Tibial nerve (tissue), 4 donors: ENCODE measurements around the gene ANXA6. TPM values are rescaled to one million over a fixed set of nuclear protein-coding genes. Genes with fewer than 3 reads are reported as not detected.
A peak's percentile ranks its signal among the peaks of the same experiment; 100 is the strongest.

Source experiments
- DNase-seq, 2 donors: peaks; one replicate each; pipeline ENCODE4 v3.0.0-alpha.2; 2019; ENCODE audit warnings: low spot score in 2 of 2
- H3K27ac ChIP-seq, 4 donors: fragments of 200-600 bp; sonication (generic) in 3 of 4; one replicate each; pipeline ENCODE4 v1.5.1; 2017 to 2019; ENCODE audit warnings: mild to moderate bottlenecking in 1 of 4
- H3K27me3 ChIP-seq, 2 donors: fragments of 200-600 bp; sonication (generic) in 1 of 2; one replicate each; pipeline versions ENCODE4 v1.5.1 to v1.6.0; 2017 to 2019
- H3K36me3 ChIP-seq, 3 donors: fragments of 200-600 bp; sonication (generic); one replicate each; pipeline ENCODE4 v1.5.1; 2018 to 2019
- H3K4me1 ChIP-seq, 4 donors: fragments of 200-600 bp; sonication (generic) in 3 of 4; one replicate each; pipeline ENCODE4 v1.5.1; 2017 to 2019
- H3K4me3 ChIP-seq, 4 donors: fragments of 200-600 bp; sonication (generic) in 3 of 4; one replicate each; pipeline ENCODE4 v1.5.1; 2017 to 2019; ENCODE audit warnings: mild to moderate bottlenecking in 1 of 4, moderate library complexity in 1 of 4
- H3K9me3 ChIP-seq, 4 donors: fragments of 200-600 bp; sonication (generic) in 3 of 4; one replicate each; pipeline ENCODE4 v1.5.1; 2017 to 2019
- EP300 ChIP-seq, 2 donors: sonication (generic); formaldehyde crosslinking; IDR thresholded peaks; one replicate each; pipeline ENCODE4 v1.6.1; 2017; ENCODE audit warnings: antibody characterized with exemption in 2 of 2, mild to moderate bottlenecking in 1 of 2
- POLR2A ChIP-seq, 2 donors: fragments of 450-650 bp; IDR thresholded peaks; one replicate each; pipeline ENCODE4 v1.6.1; 2017; ENCODE audit warnings: antibody characterized with exemption in 2 of 2, mild to moderate bottlenecking in 2 of 2, moderate library complexity in 2 of 2
- WGBS, 2 donors: methylation state at CpG; one replicate each; pipeline ENCODE4 v1.1.5; 2018; 5-methylcytosine and 5-hydroxymethylcytosine counted together
- total RNA-seq, 4 donors: library from RNA; depleted of rRNA; stranded (reverse); fragments of >200 nt; gene quantifications; one replicate each; pipeline ENCODE4 v1.1.0, GENCODE V29; 2016
- TF ChIP-seq, protein P1 (sequence below), 5 experiments: fragments of 200-600 bp in 3 of 5; fragments of 450-650 bp in 2 of 5; sonication (generic) in 3 of 5; IDR thresholded peaks; one replicate each; pipeline ENCODE4 v1.5.1; 2016 to 2019; ENCODE audit warnings: antibody characterized with exemption in 5 of 5, mild to moderate bottlenecking in 3 of 5, moderate library complexity in 2 of 5

The ANXA6 gene
- total RNA-seq, 4 donors from 2014 or later: 168 to 282 (median 181) TPM

DNA sequence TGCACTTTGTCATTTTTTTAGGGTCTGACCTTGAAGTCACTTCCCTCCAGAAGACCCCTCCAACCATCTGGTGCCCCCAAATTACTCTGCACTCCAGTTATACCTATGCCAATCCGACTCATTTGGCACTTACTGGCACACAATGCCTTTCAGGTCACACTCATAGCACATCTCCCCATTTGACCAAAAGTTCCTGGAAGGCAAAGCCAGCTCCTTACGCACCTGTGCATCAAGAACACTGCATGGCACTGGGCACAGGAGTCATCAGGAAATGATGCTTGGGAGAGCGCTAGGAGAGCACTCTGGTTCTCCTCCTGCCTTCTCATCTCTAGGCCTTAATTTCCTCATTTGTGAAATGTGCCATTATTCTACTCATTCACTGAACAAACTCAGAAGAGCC is 79.6 kb downstream of the ANXA6 start:
- H3K27me3 ChIP-seq: no peaks in the 10 kb centered on the region
- H3K36me3 ChIP-seq: peaks cover 0 to 20% (median 0%) of the 10 kb centered on the region in 3 donors
- H3K9me3 ChIP-seq: no peaks in the 10 kb centered on the region
- no peak for DNase-seq
- no peak overlapping the region for H3K4me3 ChIP-seq
- TF ChIP-seq, protein P1, sequence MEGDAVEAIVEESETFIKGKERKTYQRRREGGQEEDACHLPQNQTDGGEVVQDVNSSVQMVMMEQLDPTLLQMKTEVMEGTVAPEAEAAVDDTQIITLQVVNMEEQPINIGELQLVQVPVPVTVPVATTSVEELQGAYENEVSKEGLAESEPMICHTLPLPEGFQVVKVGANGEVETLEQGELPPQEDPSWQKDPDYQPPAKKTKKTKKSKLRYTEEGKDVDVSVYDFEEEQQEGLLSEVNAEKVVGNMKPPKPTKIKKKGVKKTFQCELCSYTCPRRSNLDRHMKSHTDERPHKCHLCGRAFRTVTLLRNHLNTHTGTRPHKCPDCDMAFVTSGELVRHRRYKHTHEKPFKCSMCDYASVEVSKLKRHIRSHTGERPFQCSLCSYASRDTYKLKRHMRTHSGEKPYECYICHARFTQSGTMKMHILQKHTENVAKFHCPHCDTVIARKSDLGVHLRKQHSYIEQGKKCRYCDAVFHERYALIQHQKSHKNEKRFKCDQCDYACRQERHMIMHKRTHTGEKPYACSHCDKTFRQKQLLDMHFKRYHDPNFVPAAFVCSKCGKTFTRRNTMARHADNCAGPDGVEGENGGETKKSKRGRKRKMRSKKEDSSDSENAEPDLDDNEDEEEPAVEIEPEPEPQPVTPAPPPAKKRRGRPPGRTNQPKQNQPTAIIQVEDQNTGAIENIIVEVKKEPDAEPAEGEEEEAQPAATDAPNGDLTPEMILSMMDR (IDR thresholded peaks at IDR 0.05): no peak
- TF ChIP-seq EP300 (IDR thresholded peaks at IDR 0.05) (no peak), POLR2A (IDR thresholded peaks at IDR 0.05) (no peak)
- H3K4me1 ChIP-seq: peaks cover 0 to 58% (median 29%) of the 10 kb centered on the region in 4 donors
- WGBS, 2 donors: 99% methylated on average over 3 of the region's 3 CpGs
- H3K27ac ChIP-seq: no peak overlapping the region

DNA sequence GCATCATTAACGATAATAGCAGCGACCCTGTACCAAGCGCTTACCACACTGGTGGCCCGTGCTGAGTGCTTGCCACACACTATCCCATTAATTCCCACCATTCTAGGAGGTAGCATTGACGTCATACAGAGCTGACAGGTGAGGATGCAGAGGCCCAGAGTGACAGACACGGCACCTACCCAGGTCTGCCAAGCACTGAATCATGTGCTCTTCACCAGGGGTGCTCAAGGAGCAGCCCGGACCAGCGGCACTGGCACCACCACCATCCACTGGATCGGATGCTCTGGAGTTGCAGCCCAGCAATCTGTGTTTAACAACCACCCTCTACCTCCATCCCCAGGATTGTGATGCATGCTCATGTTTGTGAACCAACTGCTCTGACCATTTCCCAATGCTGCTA is 80.2 kb downstream of the ANXA6 start:
- H3K27ac ChIP-seq: no peak overlapping the region
- H3K36me3 ChIP-seq: peaks cover 0 to 20% (median 0%) of the 10 kb centered on the region in 3 donors
- TF ChIP-seq EP300 (IDR thresholded peaks at IDR 0.05) (no peak), POLR2A (IDR thresholded peaks at IDR 0.05) (no peak)
- TF ChIP-seq, protein P1 (IDR thresholded peaks at IDR 0.05): no peak
- H3K4me3 ChIP-seq: no peak overlapping the region
- 89 to 91% methylated on average over 9 of the region's 9 CpGs for whole genome bisulfite sequencing, 2 donors
- no peaks in the 10 kb centered on the region for H3K27me3 ChIP-seq
- H3K4me1 ChIP-seq: peaks cover 0 to 58% (median 23%) of the 10 kb centered on the region in 4 donors
- no peak for DNase-seq
- no peaks in the 10 kb centered on the region for H3K9me3 ChIP-seq

DNA sequence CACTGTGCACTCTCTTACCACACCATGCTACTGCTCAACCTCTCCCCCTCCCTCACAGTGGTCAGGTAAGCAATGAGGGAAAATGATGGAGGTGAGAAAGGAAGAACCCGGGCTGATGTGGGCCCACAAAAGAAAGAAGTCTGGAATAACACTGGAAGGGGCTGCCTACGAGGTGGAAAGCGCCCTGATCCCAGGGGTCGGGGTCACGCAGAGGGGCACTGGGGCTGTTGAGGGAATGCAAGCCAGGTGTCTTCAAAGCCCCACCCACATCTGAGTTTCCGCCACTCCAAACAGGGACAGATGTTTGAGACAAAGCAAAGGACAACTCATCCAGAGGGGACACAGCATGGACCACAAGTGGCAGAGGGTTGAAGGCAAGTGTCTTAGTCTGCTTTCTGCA is 81.0 kb downstream of the ANXA6 start:
- Histone ChIP-seq H3K4me3 (no peak overlapping the region), H3K27me3 (no peaks in the 10 kb centered on the region), H3K4me1 (peaks cover 0 to 58% (median 16%) of the 10 kb centered on the region in 4 donors), H3K27ac (no peak overlapping the region), H3K36me3 (peaks cover 0 to 20% (median 0%) of the 10 kb centered on the region in 3 donors), H3K9me3 (no peaks in the 10 kb centered on the region)
- TF ChIP-seq POLR2A (IDR thresholded peaks at IDR 0.05) (no peak), EP300 (IDR thresholded peaks at IDR 0.05) (no peak)
- TF ChIP-seq, protein P1 (IDR thresholded peaks at IDR 0.05): no peak
- DNase-seq: no peak
- 88% methylated on average over 6 of the region's 6 CpGs for WGBS, 2 donors

DNA sequence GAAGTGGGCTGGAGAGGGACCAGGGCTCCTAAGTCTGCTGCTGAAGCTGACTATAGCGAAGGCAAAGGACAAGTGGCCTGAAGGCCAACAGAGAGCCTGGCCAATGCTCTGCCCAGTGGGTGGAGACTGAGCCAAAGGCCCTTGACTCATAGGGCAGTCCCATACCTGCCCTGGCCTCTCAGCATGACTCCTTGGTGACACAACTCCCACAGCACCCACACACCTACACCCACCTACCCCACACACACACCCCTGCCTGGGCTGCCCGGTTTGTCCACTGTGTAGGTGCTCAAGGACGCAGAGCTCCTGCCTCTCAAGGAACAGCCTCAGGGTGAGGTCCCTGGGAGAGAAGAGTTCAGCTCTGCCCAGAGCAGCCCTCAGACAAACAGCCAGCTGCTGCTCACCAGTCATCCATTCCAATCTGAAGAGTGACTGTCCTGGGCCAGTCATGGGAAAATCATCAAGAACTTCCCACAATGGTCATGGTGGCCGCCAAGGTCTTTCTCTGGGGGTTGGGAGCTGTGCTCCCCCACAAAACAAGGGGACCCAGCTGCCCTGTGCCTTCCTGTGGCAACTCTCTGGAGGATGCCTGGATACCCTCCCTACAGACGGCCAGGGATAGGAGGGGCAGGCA is 81.8 kb downstream of the ANXA6 start:
- Histone ChIP-seq H3K36me3 (peaks cover 0 to 20% (median 0%) of the 10 kb centered on the region in 3 donors), H3K4me1 (peaks cover 0 to 60% (median 17%) of the 10 kb centered on the region in 4 donors), H3K9me3 (no peaks in the 10 kb centered on the region), H3K4me3 (no peak overlapping the region), H3K27me3 (no peaks in the 10 kb centered on the region), H3K27ac (peak overlapping the region in 2 of 4 donors; percentile 11 to 46)
- 77 to 86% methylated on average over 4 to 5 of the region's 5 CpGs for WGBS, 2 donors
- no peak for TF ChIP-seq POLR2A (IDR thresholded peaks at IDR 0.05)
- TF ChIP-seq, protein P1 (IDR thresholded peaks at IDR 0.05): no peak
- no peak for TF ChIP-seq EP300 (IDR thresholded peaks at IDR 0.05)
- DNase-seq: no peak

DNA sequence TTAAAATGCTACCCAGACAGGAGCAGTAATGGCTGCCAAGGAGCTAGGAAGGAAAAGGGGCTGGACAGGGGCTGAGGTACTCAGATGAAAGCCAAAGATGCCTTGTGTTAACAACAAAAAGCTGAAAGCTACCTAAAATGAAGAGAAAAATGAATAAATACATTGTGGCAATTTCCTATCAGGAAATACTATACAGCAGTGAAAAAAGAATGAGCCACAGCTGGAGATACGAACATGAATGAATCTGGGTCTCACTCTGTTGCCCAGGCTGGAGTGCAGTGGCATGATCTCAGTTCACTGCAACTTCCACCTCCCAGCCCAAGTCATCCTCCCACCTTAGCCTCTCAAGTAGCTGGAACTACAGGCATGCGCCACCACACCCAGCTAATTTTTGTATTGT is 83.0 kb downstream of the ANXA6 start:
- WGBS, 2 donors: 96 to 100% methylated on average over 2 of the region's 2 CpGs

More for the DNA sequence above, 83.0 kb downstream of the ANXA6 start:
- H3K4me3 ChIP-seq: no peak overlapping the region
- no peaks in the 10 kb centered on the region for H3K27me3 ChIP-seq
- H3K4me1 ChIP-seq: peaks cover 0 to 64% (median 20%) of the 10 kb centered on the region in 4 donors
- peaks cover 0 to 20% (median 0%) of the 10 kb centered on the region in 3 donors for H3K36me3 ChIP-seq
- H3K27ac ChIP-seq: no peak overlapping the region
- no peak for TF ChIP-seq EP300 (IDR thresholded peaks at IDR 0.05)
- no peak for DNase-seq
- H3K9me3 ChIP-seq: no peaks in the 10 kb centered on the region
